IPS DF 6.9 (cell line): ENCODE results near the gene PRR12.

ENCODE experiments used
- DNase-seq: peaks from one replicate; pipeline ENCODE4 v3.0.0-alpha.2; 2013; ENCODE audit warnings: low read depth, low spot score
- H3K27ac ChIP-seq: one replicate; pipeline ENCODE4 v1.5.1; 2013; ENCODE audit warnings: low read length, control low read depth
- H3K27me3 ChIP-seq: 2 replicates; pipeline ENCODE4 v1.6.1; 2013; ENCODE audit warnings: mild to moderate bottlenecking, low read length; ENCODE audit not compliant: control insufficient read depth, insufficient read depth
- H3K36me3 ChIP-seq: 2 replicates; pipeline ENCODE4 v1.6.1; 2013; ENCODE audit warnings: low read length; ENCODE audit not compliant: control insufficient read depth, insufficient read depth
- H3K4me1 ChIP-seq: 2 replicates; pipeline ENCODE4 v1.6.1; 2013; ENCODE audit warnings: low read length; ENCODE audit not compliant: control insufficient read depth, insufficient read depth
- H3K4me3 ChIP-seq: 2 replicates; pipeline ENCODE4 v1.5.1; 2013; ENCODE audit warnings: mild to moderate bottlenecking, low read length
- H3K9me3 ChIP-seq: 2 replicates; pipeline ENCODE4 v1.6.1; 2013; ENCODE audit warnings: low read length, inconsistent platforms; ENCODE audit not compliant: control insufficient read depth, insufficient read depth
- WGBS: extraction: QIAGEN DNeasy Blood & Tissue Kit; methylation state at CpG from one replicate; pipeline ENCODE4 v1.1.7; 2013; ENCODE audit warnings: mixed read lengths, missing lambda C conversion rate; ENCODE audit not compliant: insufficient read length, insufficient coverage; 5-methylcytosine and 5-hydroxymethylcytosine counted together

PRR12 gene

GRCh38 chr19:49646586-49646985, 55.6 kb downstream of the PRR12 start:
- H3K9me3 ChIP-seq, result no peaks in the 10 kb centered on the region
- H3K4me1 ChIP-seq, result no peaks in the 10 kb centered on the region
- DNase-seq, result no peak
- no peak overlapping the region for H3K4me3 ChIP-seq
- no CpG with 5 or more reads among the region's 17 CpGs for WGBS
- no peaks in the 10 kb centered on the region for H3K27me3 ChIP-seq
- no peak overlapping the region for H3K27ac ChIP-seq
- peaks cover 32% of the 10 kb centered on the region for H3K36me3 ChIP-seq

GRCh38 chr19:49651029-49651819, 60.2 kb downstream of the PRR12 start:
- Histone ChIP-seq H3K36me3 (peaks cover 50% of the 10 kb centered on the region), H3K27me3 (no peaks in the 10 kb centered on the region), H3K4me1 (no peaks in the 10 kb centered on the region), H3K27ac (no peak overlapping the region), H3K9me3 (no peaks in the 10 kb centered on the region), H3K4me3 (no peak overlapping the region)
- no CpG with 5 or more reads among the region's 72 CpGs for WGBS
- DNase-seq, result no peak

- no peak for DNase-seq
- Histone ChIP-seq H3K27me3 (no peaks in the 10 kb centered on the region), H3K4me3 (no peak overlapping the region), H3K27ac (no peak overlapping the region), H3K9me3 (no peaks in the 10 kb centered on the region), H3K36me3 (peaks cover 43% of the 10 kb centered on the region), H3K4me1 (no peaks in the 10 kb centered on the region; the same call in 1 of the 2 replicates)
- no CpG with 5 or more reads among the region's 110 CpGs for WGBS
These were observed 61.0 kb downstream of the PRR12 start for GRCh38 chr19:49651820-49652550.

- Histone ChIP-seq H3K9me3 (no peaks in the 10 kb centered on the region), H3K4me1 (no peaks in the 10 kb centered on the region; the same call in 1 of the 2 replicates), H3K4me3 (no peak overlapping the region), H3K27me3 (no peaks in the 10 kb centered on the region), H3K36me3 (peaks cover 47% of the 10 kb centered on the region), H3K27ac (no peak overlapping the region)
- no peak for DNase-seq
- no CpG with 5 or more reads among the region's 58 CpGs for WGBS
These were observed 61.8 kb downstream of the PRR12 start for GRCh38 chr19:49652551-49653465.

- Histone ChIP-seq H3K36me3 (peaks cover 48% of the 10 kb centered on the region), H3K9me3 (no peaks in the 10 kb centered on the region), H3K27ac (no peak overlapping the region), H3K4me1 (no peaks in the 10 kb centered on the region; the same call in 1 of the 2 replicates), H3K27me3 (no peaks in the 10 kb centered on the region), H3K4me3 (no peak overlapping the region)
- WGBS, result no CpG with 5 or more reads among the region's 13 CpGs
- DNase-seq, result no peak
These were observed 62.5 kb downstream of the PRR12 start for GRCh38 chr19:49653466-49653806.

GRCh38 chr19:49654581-49654980, 63.6 kb downstream of the PRR12 start:
- WGBS, result no CpG with 5 or more reads among the region's 10 CpGs
- Histone ChIP-seq H3K27ac (no peak overlapping the region), H3K4me3 (no peak overlapping the region), H3K36me3 (peaks cover 55% of the 10 kb centered on the region), H3K9me3 (no peaks in the 10 kb centered on the region), H3K4me1 (no peaks in the 10 kb centered on the region; the same call in 1 of the 2 replicates), H3K27me3 (no peaks in the 10 kb centered on the region)
- no peak for DNase-seq

- H3K4me3 ChIP-seq, result no peak overlapping the region
- WGBS, result no CpG with 5 or more reads among the region's 23 CpGs
- H3K27ac ChIP-seq, result no peak overlapping the region
- H3K4me1 ChIP-seq, result no peaks in the 10 kb centered on the region; the same call in 1 of the 2 replicates
- no peaks in the 10 kb centered on the region for H3K27me3 ChIP-seq
- peaks cover 55% of the 10 kb centered on the region for H3K36me3 ChIP-seq
- H3K9me3 ChIP-seq, result no peaks in the 10 kb centered on the region
- no peak for DNase-seq
These were observed 64.8 kb downstream of the PRR12 start for GRCh38 chr19:49655570-49656455.

- H3K27ac ChIP-seq, result no peak overlapping the region
- no peaks in the 10 kb centered on the region; the same call in 1 of the 2 replicates for H3K4me1 ChIP-seq
- no peak overlapping the region for H3K4me3 ChIP-seq
- H3K36me3 ChIP-seq, result peaks cover 55% of the 10 kb centered on the region
- no peak for DNase-seq
- H3K27me3 ChIP-seq, result no peaks in the 10 kb centered on the region
- H3K9me3 ChIP-seq, result no peaks in the 10 kb centered on the region
- no CpG with 5 or more reads among the region's 17 CpGs for whole genome bisulfite sequencing
These were observed 65.6 kb downstream of the PRR12 start for GRCh38 chr19:49656456-49657109.

- Histone ChIP-seq H3K27me3 (no peaks in the 10 kb centered on the region), H3K4me1 (no peaks in the 10 kb centered on the region; the same call in 1 of the 2 replicates), H3K9me3 (no peaks in the 10 kb centered on the region), H3K27ac (no peak overlapping the region), H3K4me3 (no peak overlapping the region), H3K36me3 (peaks cover 57% of the 10 kb centered on the region)
- WGBS, result no CpG with 5 or more reads among the region's 22 CpGs
- no peak for DNase-seq
These were observed 66.6 kb downstream of the PRR12 start for GRCh38 chr19:49657493-49658138.
